ENCODE measurements around the gene SNTG2. TPM values are rescaled to one million over a fixed set of nuclear protein-coding genes. Genes with fewer than 3 reads are reported as not detected.

The SNTG2 gene
- total and polyA plus RNA-seq, 4 donors, result not detected

DNA sequence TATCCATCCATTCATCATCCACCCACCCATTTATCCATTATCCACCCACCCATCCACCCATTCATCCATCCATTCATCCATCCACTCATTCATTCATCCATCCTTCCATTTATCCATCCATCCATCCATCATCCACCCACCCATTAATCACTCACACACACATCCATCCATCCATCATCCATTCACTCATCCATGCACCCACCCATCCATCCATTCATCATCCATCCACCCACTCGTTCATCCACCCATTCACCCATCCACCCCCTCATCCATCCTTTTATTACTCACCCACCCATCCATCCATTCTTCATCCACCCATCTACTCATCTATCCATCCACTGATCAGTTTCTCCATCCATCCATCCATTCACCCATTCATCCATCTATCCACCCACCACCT is 454.5 kb downstream of the SNTG2 start:
- 56% methylated on average over 1 of the region's 1 CpG for WGBS
- no peaks in the 10 kb centered on the region for H3K4me1 ChIP-seq (ENCODE audit: control insufficient read depth in 4 of 4, insufficient read depth in 4 of 4, low read length in 3 of 4)

DNA sequence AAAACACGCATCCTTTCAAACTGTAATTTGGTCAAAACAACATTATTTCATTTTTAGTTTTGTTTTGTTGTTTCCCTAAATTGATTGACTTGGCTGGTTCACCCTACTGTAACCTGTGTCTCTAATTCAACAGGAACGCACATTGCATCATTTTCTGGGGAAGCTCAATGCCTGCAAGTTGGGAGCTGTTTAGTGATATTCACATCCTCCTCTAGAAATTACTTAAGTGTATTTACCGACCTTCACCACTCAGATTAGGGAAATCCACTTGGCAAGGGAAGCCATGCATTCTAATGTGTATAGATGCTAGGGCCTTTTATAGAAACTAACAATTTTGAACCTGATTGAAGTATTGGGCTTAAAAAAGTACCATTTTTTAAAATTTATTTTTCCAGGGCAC is 455.3 kb downstream of the SNTG2 start:
- WGBS, result 62% methylated on average over 3 of the region's 3 CpGs
- H3K4me1 ChIP-seq (ENCODE audit: control insufficient read depth in 4 of 4, insufficient read depth in 4 of 4, low read length in 3 of 4), result no peaks in the 10 kb centered on the region
- no peak overlapping the region for H3K9ac ChIP-seq (ENCODE audit: low read depth in 1 of 2, low read length in 2 of 2)
- H3K27ac ChIP-seq (ENCODE audit: low read depth in 1 of 2, low read length in 2 of 2), result no peak overlapping the region
- H3K36me3 ChIP-seq (ENCODE audit: control insufficient read depth in 4 of 4, insufficient read depth in 3 of 4, low read depth in 1 of 4, low read length in 3 of 4), result no peaks in the 10 kb centered on the region
- peaks cover 0 to 3% (median under 1%) of the 10 kb centered on the region in 4 donors for H3K27me3 ChIP-seq (ENCODE audit: control insufficient read depth in 4 of 4, insufficient read depth in 4 of 4, low read length in 3 of 4)
- DNase-seq (ENCODE audit: low spot score), result no peak
- no peak overlapping the region for H3K4me3 ChIP-seq (ENCODE audit: low read depth in 1 of 3, low read length in 3 of 3)
- H3K9me3 ChIP-seq (ENCODE audit: control insufficient read depth in 4 of 4, low read length in 3 of 4), result no peaks in the 10 kb centered on the region
- TF ChIP-seq, protein P1, sequence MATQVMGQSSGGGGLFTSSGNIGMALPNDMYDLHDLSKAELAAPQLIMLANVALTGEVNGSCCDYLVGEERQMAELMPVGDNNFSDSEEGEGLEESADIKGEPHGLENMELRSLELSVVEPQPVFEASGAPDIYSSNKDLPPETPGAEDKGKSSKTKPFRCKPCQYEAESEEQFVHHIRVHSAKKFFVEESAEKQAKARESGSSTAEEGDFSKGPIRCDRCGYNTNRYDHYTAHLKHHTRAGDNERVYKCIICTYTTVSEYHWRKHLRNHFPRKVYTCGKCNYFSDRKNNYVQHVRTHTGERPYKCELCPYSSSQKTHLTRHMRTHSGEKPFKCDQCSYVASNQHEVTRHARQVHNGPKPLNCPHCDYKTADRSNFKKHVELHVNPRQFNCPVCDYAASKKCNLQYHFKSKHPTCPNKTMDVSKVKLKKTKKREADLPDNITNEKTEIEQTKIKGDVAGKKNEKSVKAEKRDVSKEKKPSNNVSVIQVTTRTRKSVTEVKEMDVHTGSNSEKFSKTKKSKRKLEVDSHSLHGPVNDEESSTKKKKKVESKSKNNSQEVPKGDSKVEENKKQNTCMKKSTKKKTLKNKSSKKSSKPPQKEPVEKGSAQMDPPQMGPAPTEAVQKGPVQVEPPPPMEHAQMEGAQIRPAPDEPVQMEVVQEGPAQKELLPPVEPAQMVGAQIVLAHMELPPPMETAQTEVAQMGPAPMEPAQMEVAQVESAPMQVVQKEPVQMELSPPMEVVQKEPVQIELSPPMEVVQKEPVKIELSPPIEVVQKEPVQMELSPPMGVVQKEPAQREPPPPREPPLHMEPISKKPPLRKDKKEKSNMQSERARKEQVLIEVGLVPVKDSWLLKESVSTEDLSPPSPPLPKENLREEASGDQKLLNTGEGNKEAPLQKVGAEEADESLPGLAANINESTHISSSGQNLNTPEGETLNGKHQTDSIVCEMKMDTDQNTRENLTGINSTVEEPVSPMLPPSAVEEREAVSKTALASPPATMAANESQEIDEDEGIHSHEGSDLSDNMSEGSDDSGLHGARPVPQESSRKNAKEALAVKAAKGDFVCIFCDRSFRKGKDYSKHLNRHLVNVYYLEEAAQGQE (IDR thresholded peaks at IDR 0.05), result no peak
- TF ChIP-seq, protein P2, sequence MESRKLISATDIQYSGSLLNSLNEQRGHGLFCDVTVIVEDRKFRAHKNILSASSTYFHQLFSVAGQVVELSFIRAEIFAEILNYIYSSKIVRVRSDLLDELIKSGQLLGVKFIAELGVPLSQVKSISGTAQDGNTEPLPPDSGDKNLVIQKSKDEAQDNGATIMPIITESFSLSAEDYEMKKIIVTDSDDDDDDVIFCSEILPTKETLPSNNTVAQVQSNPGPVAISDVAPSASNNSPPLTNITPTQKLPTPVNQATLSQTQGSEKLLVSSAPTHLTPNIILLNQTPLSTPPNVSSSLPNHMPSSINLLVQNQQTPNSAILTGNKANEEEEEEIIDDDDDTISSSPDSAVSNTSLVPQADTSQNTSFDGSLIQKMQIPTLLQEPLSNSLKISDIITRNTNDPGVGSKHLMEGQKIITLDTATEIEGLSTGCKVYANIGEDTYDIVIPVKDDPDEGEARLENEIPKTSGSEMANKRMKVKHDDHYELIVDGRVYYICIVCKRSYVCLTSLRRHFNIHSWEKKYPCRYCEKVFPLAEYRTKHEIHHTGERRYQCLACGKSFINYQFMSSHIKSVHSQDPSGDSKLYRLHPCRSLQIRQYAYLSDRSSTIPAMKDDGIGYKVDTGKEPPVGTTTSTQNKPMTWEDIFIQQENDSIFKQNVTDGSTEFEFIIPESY (IDR thresholded peaks at IDR 0.05), result no peak
- no peak for TF ChIP-seq YY1 (IDR thresholded peaks at IDR 0.05)
- TF ChIP-seq, protein P3, sequence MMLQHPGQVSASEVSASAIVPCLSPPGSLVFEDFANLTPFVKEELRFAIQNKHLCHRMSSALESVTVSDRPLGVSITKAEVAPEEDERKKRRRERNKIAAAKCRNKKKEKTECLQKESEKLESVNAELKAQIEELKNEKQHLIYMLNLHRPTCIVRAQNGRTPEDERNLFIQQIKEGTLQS (IDR thresholded peaks at IDR 0.05), result no peak
- no peak for TF ChIP-seq FOXA1 (IDR thresholded peaks at IDR 0.05)

More for the DNA sequence above, 454.5 kb downstream of the SNTG2 start:
- Histone ChIP-seq H3K27me3 (ENCODE audit: control insufficient read depth in 4 of 4, insufficient read depth in 4 of 4, low read length in 3 of 4) (peaks cover 0 to 3% (median 1%) of the 10 kb centered on the region in 4 donors), H3K4me3 (ENCODE audit: low read depth in 1 of 3, low read length in 3 of 3) (no peak overlapping the region), H3K9ac (ENCODE audit: low read depth in 1 of 2, low read length in 2 of 2) (no peak overlapping the region), H3K9me3 (ENCODE audit: control insufficient read depth in 4 of 4, low read length in 3 of 4) (no peaks in the 10 kb centered on the region), H3K27ac (ENCODE audit: low read depth in 1 of 2, low read length in 2 of 2) (no peak overlapping the region), H3K36me3 (ENCODE audit: control insufficient read depth in 4 of 4, insufficient read depth in 3 of 4, low read depth in 1 of 4, low read length in 3 of 4) (no peaks in the 10 kb centered on the region)
- no peak for DNase-seq (ENCODE audit: low spot score)
- TF ChIP-seq, protein P3 (IDR thresholded peaks at IDR 0.05), result no peak
- TF ChIP-seq, protein P4, sequence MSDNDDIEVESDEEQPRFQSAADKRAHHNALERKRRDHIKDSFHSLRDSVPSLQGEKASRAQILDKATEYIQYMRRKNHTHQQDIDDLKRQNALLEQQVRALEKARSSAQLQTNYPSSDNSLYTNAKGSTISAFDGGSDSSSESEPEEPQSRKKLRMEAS (IDR thresholded peaks at IDR 0.05), result no peak
- no peak for TF ChIP-seq YY1 (IDR thresholded peaks at IDR 0.05)
- TF ChIP-seq TAF1 (conservative IDR thresholded peaks at IDR 0.05), result no peak
- TF ChIP-seq NR2F2 (IDR thresholded peaks at IDR 0.05), result no peak
- TF ChIP-seq, protein P2 (IDR thresholded peaks at IDR 0.05), result no peak
- no peak for TF ChIP-seq JUND (IDR thresholded peaks at IDR 0.05)
- no peak for TF ChIP-seq RXRA (IDR thresholded peaks at IDR 0.05)
- TF ChIP-seq SP1 (IDR thresholded peaks at IDR 0.05), result no peak
- no peak for TF ChIP-seq FOXA1 (IDR thresholded peaks at IDR 0.05)
- TF ChIP-seq EGR1 (IDR thresholded peaks at IDR 0.05; ENCODE audit: low read depth in 2 of 2), result no peak
- TF ChIP-seq, protein P5, sequence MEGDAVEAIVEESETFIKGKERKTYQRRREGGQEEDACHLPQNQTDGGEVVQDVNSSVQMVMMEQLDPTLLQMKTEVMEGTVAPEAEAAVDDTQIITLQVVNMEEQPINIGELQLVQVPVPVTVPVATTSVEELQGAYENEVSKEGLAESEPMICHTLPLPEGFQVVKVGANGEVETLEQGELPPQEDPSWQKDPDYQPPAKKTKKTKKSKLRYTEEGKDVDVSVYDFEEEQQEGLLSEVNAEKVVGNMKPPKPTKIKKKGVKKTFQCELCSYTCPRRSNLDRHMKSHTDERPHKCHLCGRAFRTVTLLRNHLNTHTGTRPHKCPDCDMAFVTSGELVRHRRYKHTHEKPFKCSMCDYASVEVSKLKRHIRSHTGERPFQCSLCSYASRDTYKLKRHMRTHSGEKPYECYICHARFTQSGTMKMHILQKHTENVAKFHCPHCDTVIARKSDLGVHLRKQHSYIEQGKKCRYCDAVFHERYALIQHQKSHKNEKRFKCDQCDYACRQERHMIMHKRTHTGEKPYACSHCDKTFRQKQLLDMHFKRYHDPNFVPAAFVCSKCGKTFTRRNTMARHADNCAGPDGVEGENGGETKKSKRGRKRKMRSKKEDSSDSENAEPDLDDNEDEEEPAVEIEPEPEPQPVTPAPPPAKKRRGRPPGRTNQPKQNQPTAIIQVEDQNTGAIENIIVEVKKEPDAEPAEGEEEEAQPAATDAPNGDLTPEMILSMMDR (IDR thresholded peaks at IDR 0.05; ENCODE audit: low read depth, low read length, missing input control), result no peak
- TF ChIP-seq RAD21 (IDR thresholded peaks at IDR 0.05), result no peak
- TF ChIP-seq GABPA (IDR thresholded peaks at IDR 0.05 in 1 of 2, conservative IDR thresholded peaks at IDR 0.05 in 1 of 2), result no peak
- no peak for TF ChIP-seq HNF4A (conservative IDR thresholded peaks at IDR 0.05)
- no peak for TF ChIP-seq FOXA2 (IDR thresholded peaks at IDR 0.05)
- TF ChIP-seq, protein P1 (IDR thresholded peaks at IDR 0.05), result no peak
